Motor neuron (in vitro differentiated cells): ENCODE results near the gene NLRC5. TPM values are rescaled to one million over a fixed set of nuclear protein-coding genes. Genes with fewer than 3 reads are reported as not detected.

Source experiments
- ATAC-seq, 8 experiments: fragments of 200-7000 bp; cut with Tn5 transposase; replicated peaks in 6 of 8; 2 replicates each; pipeline ENCODE4 v1.8.0; 2021; ENCODE audit warnings: mild to moderate bottlenecking in 8 of 8, moderate library complexity in 8 of 8
- H3K27ac ChIP-seq, 2 donors: fragments of 250-450 bp; sonication (Bioruptor Pico); 2 replicates each; pipeline ENCODE4 v1.9.0; 2021; ENCODE audit warnings: antibody characterized with exemption in 2 of 2, mild to moderate bottlenecking in 2 of 2, moderate library complexity in 1 of 2
- H3K4me1 ChIP-seq, 2 donors: fragments of 250-450 bp; sonication (Bioruptor Pico); replicated peaks in 1 of 2; 2 replicates each; pipeline ENCODE4 v1.6.1; 2021; ENCODE audit warnings: antibody characterized with exemption in 2 of 2, mild to moderate bottlenecking in 2 of 2, moderate library complexity in 1 of 2
- H3K4me3 ChIP-seq, 5 donors: fragments of 250-450 bp; sonication (Bioruptor Pico); 2 replicates each; pipeline ENCODE4 v1.9.0; 2021; ENCODE audit warnings: antibody characterized with exemption in 5 of 5, mild to moderate bottlenecking in 5 of 5, moderate library complexity in 4 of 5
- WGBS, 10 experiments: fragments of 450-650 bp; shearing (Covaris generic); methylation state at CpG; one replicate each; pipeline ENCODE4 v1.0.0; 2022; 5-methylcytosine and 5-hydroxymethylcytosine counted together
- in situ Hi-C, 9 experiments: fragments of 400-800 bp; cut with MboI; loops; one replicate each; pipeline ENCODE4 v1.15.0; 2021; ENCODE audit warnings: low sequenced_read_pairs in 9 of 9, low pct_unique_long_range_greater_than_20kb in 2 of 9; ENCODE audit not compliant: unreplicated experiment in 9 of 9
- total RNA-seq, 8 experiments: library from RNA; unstranded; fragments of 300-600 nt; gene quantifications; 2 replicates each; pipeline versions ENCODE4 v1.2.3 to v1.2.4, GENCODE V29; 2022

NLRC5 gene
- total RNA-seq, 8 experiments from 2014 or later, result 0.16 to 38.8 (median 3.4) TPM

GRCh38 chr16:57043248-57043647 is 53.9 kb downstream of the NLRC5 start:
- WGBS, 10 experiments, result 60 to 88% methylated on average over 1 to 2 of the region's 9 CpGs; no CpG with 5 or more reads in 8 of the 10 experiments
- peaks cover 0 to 4% of the 10 kb centered on the region in 2 donors for H3K4me1 ChIP-seq
- ATAC-seq, result no peak
- in situ Hi-C loops, result loop anchor here in 1 of 9 experiments (10.0 kb wide), 1 partner anchor 68 kb away; no protein-coding TSS in a partner anchor
- H3K4me3 ChIP-seq, result no peak overlapping the region
- H3K27ac ChIP-seq, result no peak overlapping the region

- ATAC-seq, result no peak
- Histone ChIP-seq H3K4me3 (no peak overlapping the region), H3K4me1 (peaks cover 0 to 4% of the 10 kb centered on the region in 2 donors), H3K27ac (no peak overlapping the region)
- 50 to 100% (median 83%) methylated on average over 1 to 7 of the region's 12 CpGs; no CpG with 5 or more reads in 2 of the 10 experiments for WGBS, 10 experiments
- in situ Hi-C loops, result loop anchor here in 1 of 9 experiments (10.0 kb wide), 1 partner anchor 70 kb away; no protein-coding TSS in a partner anchor
Measured at GRCh38 chr16:57044931-57045693, 55.8 kb downstream of the NLRC5 start.

- H3K4me1 ChIP-seq, result peaks cover 0 to 4% of the 10 kb centered on the region in 2 donors
- peak; percentile 87 to 99 (median 94) for ATAC-seq
- no peak overlapping the region for H3K27ac ChIP-seq
- in situ Hi-C loops, result loop anchor here in 1 of 9 experiments (10.0 kb wide), 1 partner anchor 71 kb away; no protein-coding TSS in a partner anchor
- 20 to 50% (median 34%) methylated on average over 1 to 8 of the region's 13 CpGs; no CpG with 5 or more reads in 6 of the 10 experiments for WGBS, 10 experiments
- no peak overlapping the region for H3K4me3 ChIP-seq
Measured at GRCh38 chr16:57045694-57046381, 56.5 kb downstream of the NLRC5 start.

GRCh38 chr16:57048095-57048494 is 58.7 kb downstream of the NLRC5 start:
- H3K27ac ChIP-seq, result no peak overlapping the region
- peaks cover 0 to 4% of the 10 kb centered on the region in 2 donors for H3K4me1 ChIP-seq
- ATAC-seq, result no peak
- WGBS, 10 experiments, result 29 to 100% (median 73%) methylated on average over 1 to 2 of the region's 2 CpGs
- no peak overlapping the region for H3K4me3 ChIP-seq
- in situ Hi-C loops, result loop anchor here in 1 of 9 experiments (10.0 kb wide), 1 partner anchor 73 kb away; no protein-coding TSS in a partner anchor

GRCh38 chr16:57049678-57050077 is 60.3 kb downstream of the NLRC5 start:
- Histone ChIP-seq H3K4me1 (peaks cover 0 to 4% of the 10 kb centered on the region in 2 donors), H3K4me3 (no peak overlapping the region), H3K27ac (no peak overlapping the region)
- no peak for ATAC-seq
- WGBS, 10 experiments, result 75 to 100% (median 94%) methylated on average over 1 to 3 of the region's 4 CpGs; no CpG with 5 or more reads in 3 of the 10 experiments
- in situ Hi-C loops, result loop anchor here in 1 of 9 experiments (10.0 kb wide), 1 partner anchor 75 kb away; no protein-coding TSS in a partner anchor

- in situ Hi-C loops, result no loop called here
Measured at GRCh38 chr16:57051696-57052228, 62.4 kb downstream of the NLRC5 start.

GRCh38 chr16:57053206-57053605 is 63.8 kb downstream of the NLRC5 start:
- Histone ChIP-seq H3K4me3 (no peak overlapping the region), H3K4me1 (no peaks in the 10 kb centered on the region), H3K27ac (no peak overlapping the region)
- in situ Hi-C loops, result no loop called here
- ATAC-seq, result no peak
- 67 to 100% (median 87%) methylated on average over 1 to 9 of the region's 9 CpGs for WGBS, 10 experiments

More at GRCh38 chr16:57051696-57052228, 62.4 kb downstream of the NLRC5 start:
- no peaks in the 10 kb centered on the region for H3K4me1 ChIP-seq
- no peak overlapping the region for H3K27ac ChIP-seq
- H3K4me3 ChIP-seq, result no peak overlapping the region
- 83 to 100% (median 93%) methylated on average over 1 to 6 of the region's 11 CpGs; no CpG with 5 or more reads in 2 of the 10 experiments for WGBS, 10 experiments
- no peak for ATAC-seq

- Histone ChIP-seq H3K4me1 (no peaks in the 10 kb centered on the region), H3K4me3 (no peak overlapping the region), H3K27ac (no peak overlapping the region)
- 70 to 100% (median 100%) methylated on average over 1 to 4 of the region's 5 CpGs; no CpG with 5 or more reads in 4 of the 10 experiments for WGBS, 10 experiments
- in situ Hi-C loops, result no loop called here
- ATAC-seq, result no peak
Measured at GRCh38 chr16:57054338-57054737, 65.0 kb downstream of the NLRC5 start.

GRCh38 chr16:57054771-57055170 is 65.4 kb downstream of the NLRC5 start:
- Histone ChIP-seq H3K4me1 (no peaks in the 10 kb centered on the region), H3K4me3 (no peak overlapping the region), H3K27ac (no peak overlapping the region)
- 50 to 83% (median 58%) methylated on average over 2 to 4 of the region's 7 CpGs; no CpG with 5 or more reads in 7 of the 10 experiments for WGBS, 10 experiments
- in situ Hi-C loops, result no loop called here
- ATAC-seq, result no peak

GRCh38 chr16:57055671-57056070 is 66.3 kb downstream of the NLRC5 start:
- peak in 4 of 8 experiments; percentile 23 to 31 (median 25) for ATAC-seq
- Histone ChIP-seq H3K4me1 (no peaks in the 10 kb centered on the region), H3K4me3 (no peak overlapping the region), H3K27ac (no peak overlapping the region)
- WGBS, 10 experiments, result 17 to 78% (median 45%) methylated on average over 1 to 4 of the region's 6 CpGs; no CpG with 5 or more reads in 5 of the 10 experiments
- in situ Hi-C loops, result no loop called here

- H3K4me3 ChIP-seq, result no peak overlapping the region
- WGBS, 10 experiments, result 38 to 100% (median 92%) methylated on average over 1 to 2 of the region's 9 CpGs; no CpG with 5 or more reads in 6 of the 10 experiments
- in situ Hi-C loops, result no loop called here
Measured at GRCh38 chr16:57058291-57058861, 69.0 kb downstream of the NLRC5 start.

GRCh38 chr16:57060323-57061083 is 71.1 kb downstream of the NLRC5 start:
- Histone ChIP-seq H3K4me3 (no peak overlapping the region), H3K27ac (no peak overlapping the region), H3K4me1 (peaks cover 0 to 6% of the 10 kb centered on the region in 2 donors)
- peak in 3 of 8 experiments; percentile 8 to 32 (median 16) for ATAC-seq
- 67 to 80% (median 78%) methylated on average over 1 to 5 of the region's 9 CpGs; no CpG with 5 or more reads in 4 of the 10 experiments for WGBS, 10 experiments
- in situ Hi-C loops, result no loop called here

More at GRCh38 chr16:57058291-57058861, 69.0 kb downstream of the NLRC5 start:
- no peak overlapping the region for H3K27ac ChIP-seq
- peaks cover 0 to 6% of the 10 kb centered on the region in 2 donors for H3K4me1 ChIP-seq
- ATAC-seq, result peak in 1 of 8 experiments; percentile 13
